ENCODE measurements around the gene COL6A2. TPM values are rescaled to one million over a fixed set of nuclear protein-coding genes. Genes with fewer than 3 reads are reported as not detected.
A peak's percentile ranks its signal among the peaks of the same experiment; 100 is the strongest.

COL6A2 gene
- total RNA-seq, 1 experiment from 2014 or later, result 129 TPM

DNA sequence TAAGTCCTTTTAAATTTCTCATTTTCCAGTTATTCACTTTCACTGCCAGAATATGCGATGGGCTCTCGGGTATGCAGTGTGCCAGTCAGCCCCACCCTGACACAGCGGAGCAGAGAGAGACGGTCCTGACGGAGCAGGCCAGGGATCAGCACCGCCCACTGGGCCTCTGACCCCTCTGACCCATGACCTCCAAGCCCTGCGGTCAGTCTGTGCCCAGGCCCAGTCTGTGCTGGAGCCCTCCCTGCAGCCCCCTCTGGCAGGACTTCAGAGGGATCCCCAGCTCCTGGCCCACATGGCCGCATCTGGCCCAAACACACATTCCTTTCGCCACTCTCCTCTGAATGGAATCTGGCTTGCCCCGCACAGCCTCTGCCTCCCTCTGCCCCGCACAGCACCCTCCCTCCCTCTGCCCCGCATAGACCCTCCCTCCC lies 43.4 kb upstream of the COL6A2 start:
- DNase-seq, result peak; percentile 47
- peak overlapping the region in 1 of 3 experiments; percentile 91; a peak in 1 of 7 replicates for H3K27ac Mint-ChIP-seq

More for the DNA sequence above, 43.4 kb upstream of the COL6A2 start:
- Histone ChIP-seq H3K4me1 (ENCODE audit: insufficient read depth, low read length) (no peaks in the 10 kb centered on the region; the same call in 1 of the 2 replicates), H2AFZ (ENCODE audit: low read length) (no peak overlapping the region), H4K8ac (replicated peaks; ENCODE audit: insufficient read length, low read depth, low read length) (no peak overlapping the region), H2BK20ac (ENCODE audit: low read depth, low read length, poor library complexity, severe bottlenecking) (no peak overlapping the region), H3K4me2 (ENCODE audit: insufficient read depth, insufficient read length, low read length) (no peak overlapping the region), H3T11ph (ENCODE audit: low read length) (no peak overlapping the region), H2BK12ac (ENCODE audit: insufficient read length, low read depth, low read length) (no peak overlapping the region), H4K20me1 (ENCODE audit: control insufficient read depth, insufficient read depth, insufficient read length) (peaks cover 2% of the 10 kb centered on the region), H3K9me3 (ENCODE audit: control insufficient read depth, low read depth, low read length) (no peaks in the 10 kb centered on the region), H3K23ac (ENCODE audit: insufficient read length, low read depth, low read length) (no peak overlapping the region), H2AK5ac (ENCODE audit: insufficient read length, low read length) (no peak overlapping the region), H3K27ac (ENCODE audit: insufficient read length, low read depth, low read length) (no peak overlapping the region), H3K79me2 (ENCODE audit: insufficient read depth, low read length) (no peaks in the 10 kb centered on the region), H3K27me3 (ENCODE audit: insufficient read depth, low read length) (no peaks in the 10 kb centered on the region), H2BK15ac (ENCODE audit: low read depth, low read length) (no peak overlapping the region), H3K4ac (ENCODE audit: low read depth, low read length) (no peak overlapping the region), H3K23me2 (ENCODE audit: insufficient read length, low read depth, low read length, poor library complexity, severe bottlenecking) (no peaks in the 10 kb centered on the region), H3K9ac (ENCODE audit: extremely low read depth, insufficient read length, low read length) (no peak overlapping the region), H3K56ac (ENCODE audit: insufficient read length, low read depth, low read length) (no peak overlapping the region), H3K18ac (ENCODE audit: insufficient read length, low read depth, low read length) (peak overlapping the region; percentile 11), H2BK5ac (ENCODE audit: insufficient read length, low read length) (no peak overlapping the region), H3K14ac (ENCODE audit: insufficient read depth, low read length) (no peak overlapping the region), H4K5ac (ENCODE audit: insufficient read length, low read depth, low read length) (no peak overlapping the region), H3K79me1 (ENCODE audit: insufficient read depth, low read depth, low read length, poor library complexity, severe bottlenecking) (no peaks in the 10 kb centered on the region), H4K91ac (ENCODE audit: insufficient read length, low read depth, low read length) (no peak overlapping the region), H2BK120ac (ENCODE audit: low read depth, low read length, poor library complexity, severe bottlenecking) (no peak overlapping the region)
- H3K4me3 Mint-ChIP-seq, result no peak overlapping the region; a peak in 1 of 5 replicates
- H3K4me1 Mint-ChIP-seq, result peaks cover 4 to 6% of the 10 kb centered on the region in 2 experiments
- WGBS (ENCODE audit: extremely low coverage, insufficient read length, low lambda C conversion rate), result no CpG with 5 or more reads among the region's 12 CpGs
- H3K9me3 Mint-ChIP-seq, result peaks cover 12 to 16% of the 10 kb centered on the region in 2 experiments
- peaks cover 7% of the 10 kb centered on the region for H3K27me3 Mint-ChIP-seq (ENCODE audit: low read depth)
- TF ChIP-seq, protein P1, sequence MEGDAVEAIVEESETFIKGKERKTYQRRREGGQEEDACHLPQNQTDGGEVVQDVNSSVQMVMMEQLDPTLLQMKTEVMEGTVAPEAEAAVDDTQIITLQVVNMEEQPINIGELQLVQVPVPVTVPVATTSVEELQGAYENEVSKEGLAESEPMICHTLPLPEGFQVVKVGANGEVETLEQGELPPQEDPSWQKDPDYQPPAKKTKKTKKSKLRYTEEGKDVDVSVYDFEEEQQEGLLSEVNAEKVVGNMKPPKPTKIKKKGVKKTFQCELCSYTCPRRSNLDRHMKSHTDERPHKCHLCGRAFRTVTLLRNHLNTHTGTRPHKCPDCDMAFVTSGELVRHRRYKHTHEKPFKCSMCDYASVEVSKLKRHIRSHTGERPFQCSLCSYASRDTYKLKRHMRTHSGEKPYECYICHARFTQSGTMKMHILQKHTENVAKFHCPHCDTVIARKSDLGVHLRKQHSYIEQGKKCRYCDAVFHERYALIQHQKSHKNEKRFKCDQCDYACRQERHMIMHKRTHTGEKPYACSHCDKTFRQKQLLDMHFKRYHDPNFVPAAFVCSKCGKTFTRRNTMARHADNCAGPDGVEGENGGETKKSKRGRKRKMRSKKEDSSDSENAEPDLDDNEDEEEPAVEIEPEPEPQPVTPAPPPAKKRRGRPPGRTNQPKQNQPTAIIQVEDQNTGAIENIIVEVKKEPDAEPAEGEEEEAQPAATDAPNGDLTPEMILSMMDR (conservative IDR thresholded peaks at IDR 0.05), result no peak
- peaks cover 0 to 9% (median 8%) of the 10 kb centered on the region in 3 experiments; a peak in 6 of 7 replicates for H3K36me3 Mint-ChIP-seq (ENCODE audit: insufficient read depth in 1 of 3, low read depth in 3 of 3)

All from H9 (cell line).